ENCODE results near the gene HNRNPDL. TPM values are rescaled to one million over a fixed set of nuclear protein-coding genes. Genes with fewer than 3 reads are reported as not detected.
"Not testable (repeated sequence)": the region's sequence is repeated elsewhere in the genome, so short reads cannot be mapped to it uniquely, and the experiment has no call there.

Gene HNRNPDL
- total RNA-seq, 4 donors from 2014 or later: 135 to 227 (median 154) TPM

DNA sequence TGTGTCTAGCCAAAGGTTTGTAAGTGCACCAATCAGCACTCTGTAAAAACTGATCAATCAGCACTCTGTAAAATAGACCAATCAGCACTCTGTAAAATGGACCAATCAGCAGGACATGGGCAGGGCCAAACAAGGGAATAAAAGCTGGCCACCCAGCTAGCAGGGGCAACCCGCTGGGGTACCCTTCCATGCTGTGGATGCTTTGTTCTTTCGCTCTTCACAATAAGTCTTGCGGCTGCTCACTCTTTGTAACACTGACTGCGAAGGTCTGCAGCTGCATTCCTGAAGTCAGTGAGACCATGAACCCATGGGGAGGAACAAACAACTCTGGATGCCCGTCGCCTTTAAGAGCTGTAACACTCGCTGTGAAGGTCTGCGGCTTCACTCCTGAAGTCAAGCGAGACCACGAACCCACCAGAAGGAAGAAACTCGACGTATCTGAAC lies 14.3 kb downstream of the HNRNPDL start:
- Histone ChIP-seq H3K9me3 (no peaks in the 10 kb centered on the region), H3K4me1 (no peaks in the 10 kb centered on the region), H3K27ac (replicated peaks in 1 of 4) (no peak overlapping the region), H3K27me3 (no peaks in the 10 kb centered on the region), H3K36me3 (no peaks in the 10 kb centered on the region), H3K4me3 (no peak overlapping the region)
- TF ChIP-seq POLR2A (IDR thresholded peaks at IDR 0.05; ENCODE audit: low read depth) (no peak), POLR2AphosphoS5 (IDR thresholded peaks at IDR 0.05) (no peak), EP300 (IDR thresholded peaks at IDR 0.05) (no peak)
- TF ChIP-seq, protein P1, sequence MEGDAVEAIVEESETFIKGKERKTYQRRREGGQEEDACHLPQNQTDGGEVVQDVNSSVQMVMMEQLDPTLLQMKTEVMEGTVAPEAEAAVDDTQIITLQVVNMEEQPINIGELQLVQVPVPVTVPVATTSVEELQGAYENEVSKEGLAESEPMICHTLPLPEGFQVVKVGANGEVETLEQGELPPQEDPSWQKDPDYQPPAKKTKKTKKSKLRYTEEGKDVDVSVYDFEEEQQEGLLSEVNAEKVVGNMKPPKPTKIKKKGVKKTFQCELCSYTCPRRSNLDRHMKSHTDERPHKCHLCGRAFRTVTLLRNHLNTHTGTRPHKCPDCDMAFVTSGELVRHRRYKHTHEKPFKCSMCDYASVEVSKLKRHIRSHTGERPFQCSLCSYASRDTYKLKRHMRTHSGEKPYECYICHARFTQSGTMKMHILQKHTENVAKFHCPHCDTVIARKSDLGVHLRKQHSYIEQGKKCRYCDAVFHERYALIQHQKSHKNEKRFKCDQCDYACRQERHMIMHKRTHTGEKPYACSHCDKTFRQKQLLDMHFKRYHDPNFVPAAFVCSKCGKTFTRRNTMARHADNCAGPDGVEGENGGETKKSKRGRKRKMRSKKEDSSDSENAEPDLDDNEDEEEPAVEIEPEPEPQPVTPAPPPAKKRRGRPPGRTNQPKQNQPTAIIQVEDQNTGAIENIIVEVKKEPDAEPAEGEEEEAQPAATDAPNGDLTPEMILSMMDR (IDR thresholded peaks at IDR 0.05): no peak
- WGBS: 77% methylated on average over 12 of the region's 12 CpGs
- no peak for DNase-seq (ENCODE audit: extremely low spot score)
- intact Hi-C loops (cut with DNase I): no loop called here

DNA sequence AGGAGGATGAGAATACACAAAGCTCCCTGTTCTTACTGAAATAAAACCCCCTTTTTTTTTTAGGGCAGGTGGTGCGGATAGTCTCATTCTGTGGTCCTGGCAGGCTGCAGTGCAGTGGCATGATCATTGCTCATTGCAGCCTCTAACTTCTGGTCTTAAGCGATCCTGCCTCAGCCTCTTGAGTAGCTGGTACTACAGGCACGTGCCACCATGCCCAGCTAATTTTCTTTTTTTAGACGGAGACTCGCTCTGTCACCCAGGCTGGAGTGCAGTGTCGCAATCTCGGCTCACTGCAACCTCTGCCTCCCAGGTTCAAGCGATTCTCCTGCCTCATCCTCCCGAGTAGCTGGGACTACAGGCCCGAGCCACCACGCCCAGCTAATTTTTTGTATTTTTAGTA lies 15.2 kb downstream of the HNRNPDL start:
- intact Hi-C loops (cut with DNase I); H3K27me3 ChIP-seq; H3K9me3 ChIP-seq; H3K36me3 ChIP-seq; H3K4me1 ChIP-seq; H3K4me3 ChIP-seq; H3K27ac ChIP-seq (replicated peaks in 1 of 4); DNase-seq (ENCODE audit: extremely low spot score): not testable (repeated sequence)
- 89% methylated on average over 11 of the region's 11 CpGs for WGBS

DNA sequence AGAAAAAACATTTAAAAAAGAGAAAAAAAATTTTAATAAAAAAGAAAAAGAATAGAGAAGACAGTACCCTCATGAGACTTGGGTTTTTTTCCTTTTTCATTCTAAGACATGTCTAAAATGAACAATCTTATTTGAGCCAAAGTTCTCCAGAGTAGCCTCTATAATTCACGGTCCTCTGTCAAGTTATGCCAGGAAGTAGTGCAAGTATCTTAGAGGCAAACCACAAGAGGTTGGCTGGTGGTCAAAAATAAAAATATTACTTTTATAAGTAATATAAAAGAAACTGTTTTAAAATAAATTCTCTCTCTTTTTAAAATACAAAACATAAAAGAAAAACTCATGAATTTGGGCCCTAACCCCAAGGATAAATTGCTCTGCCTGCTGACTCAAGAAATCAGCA lies 26.5 kb downstream of the HNRNPDL start:
- DNase-seq (ENCODE audit: extremely low spot score): no peak
- H3K9me3 ChIP-seq: no peaks in the 10 kb centered on the region
- no peak overlapping the region for H3K4me3 ChIP-seq
- H3K4me1 ChIP-seq: peaks cover 0 to 3% (median 0%) of the 10 kb centered on the region in 4 donors
- no peaks in the 10 kb centered on the region for H3K36me3 ChIP-seq
- H3K27ac ChIP-seq (replicated peaks in 1 of 4): no peak overlapping the region
- intact Hi-C loops (cut with DNase I): no loop called here
- WGBS: 88% methylated on average over 1 of the region's 1 CpG
- TF ChIP-seq, protein P1 (IDR thresholded peaks at IDR 0.05): no peak
- TF ChIP-seq POLR2AphosphoS5 (IDR thresholded peaks at IDR 0.05): no peak
- TF ChIP-seq EP300 (IDR thresholded peaks at IDR 0.05): no peak
- no peak for TF ChIP-seq POLR2A (IDR thresholded peaks at IDR 0.05; ENCODE audit: low read depth)
- H3K27me3 ChIP-seq: no peaks in the 10 kb centered on the region

DNA sequence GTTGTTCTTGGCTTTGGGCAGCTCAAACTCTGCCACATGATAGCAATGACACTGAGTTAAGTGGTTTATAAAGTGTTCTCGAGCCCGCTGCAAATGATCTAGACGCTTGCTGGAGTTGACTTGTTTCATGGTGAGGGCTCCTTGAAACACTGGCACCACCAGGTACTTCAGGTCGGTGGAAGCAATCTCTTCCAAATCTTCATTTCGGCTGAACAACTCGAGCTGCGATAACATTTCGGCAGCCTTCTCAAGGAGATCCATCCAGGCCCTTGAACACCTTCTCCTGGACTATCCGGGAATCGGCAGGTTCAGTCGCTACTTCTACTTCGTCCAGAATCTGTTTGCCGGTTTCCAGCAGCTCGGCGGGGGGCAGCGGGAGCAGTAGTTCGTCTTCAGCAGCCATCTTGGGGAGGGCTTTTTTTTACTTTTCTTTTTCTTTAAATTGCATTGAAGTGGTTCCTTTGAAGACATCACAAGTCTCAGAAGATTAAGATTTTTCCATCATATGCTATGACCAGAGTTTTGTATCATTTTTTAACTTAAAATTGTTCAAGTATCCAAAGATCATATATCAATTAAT lies 28.0 kb downstream of the HNRNPDL start:
- Histone ChIP-seq H3K27ac (replicated peaks in 1 of 4) (no peak overlapping the region), H3K36me3 (no peaks in the 10 kb centered on the region), H3K27me3 (no peaks in the 10 kb centered on the region), H3K4me3 (no peak overlapping the region), H3K4me1 (no peaks in the 10 kb centered on the region), H3K9me3 (no peaks in the 10 kb centered on the region)
- 93% methylated on average over 17 of the region's 17 CpGs for WGBS
- peak; percentile 45 for DNase-seq (ENCODE audit: extremely low spot score)
- intact Hi-C loops (cut with DNase I): no loop called here
- TF ChIP-seq EP300 (IDR thresholded peaks at IDR 0.05) (no peak), POLR2AphosphoS5 (IDR thresholded peaks at IDR 0.05) (no peak), POLR2A (IDR thresholded peaks at IDR 0.05; ENCODE audit: low read depth) (no peak)
- TF ChIP-seq, protein P1 (IDR thresholded peaks at IDR 0.05): no peak

DNA sequence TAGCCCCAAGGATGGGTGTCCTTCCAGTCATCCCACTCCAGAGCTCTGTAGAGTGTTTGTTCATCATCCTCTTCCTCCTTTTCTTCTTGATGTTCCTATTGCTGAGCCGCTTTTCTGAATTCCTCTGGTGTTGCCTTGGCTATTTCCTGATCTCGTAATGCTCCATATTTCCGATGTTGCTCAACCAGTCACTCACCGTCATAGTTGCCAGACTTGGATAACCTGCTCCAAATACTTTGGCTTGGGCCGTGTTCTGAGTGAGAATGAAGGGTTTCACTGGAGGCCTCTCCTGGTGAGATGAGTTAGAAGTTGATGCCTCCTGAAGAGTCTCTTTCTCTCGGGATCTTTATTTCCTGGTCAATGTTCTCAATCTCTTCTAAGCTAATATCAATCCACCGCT lies 28.7 kb downstream of the HNRNPDL start:
- TF ChIP-seq POLR2AphosphoS5 (IDR thresholded peaks at IDR 0.05): no peak
- no peak for TF ChIP-seq EP300 (IDR thresholded peaks at IDR 0.05)
- no peak for TF ChIP-seq POLR2A (IDR thresholded peaks at IDR 0.05; ENCODE audit: low read depth)
- TF ChIP-seq, protein P1 (IDR thresholded peaks at IDR 0.05): no peak
- Histone ChIP-seq H3K27ac (replicated peaks in 1 of 4) (no peak overlapping the region), H3K27me3 (no peaks in the 10 kb centered on the region), H3K36me3 (no peaks in the 10 kb centered on the region), H3K4me3 (no peak overlapping the region), H3K9me3 (no peaks in the 10 kb centered on the region), H3K4me1 (no peaks in the 10 kb centered on the region)
- peak; percentile 57 for DNase-seq (ENCODE audit: extremely low spot score)
- WGBS: 91% methylated on average over 7 of the region's 7 CpGs
- intact Hi-C loops (cut with DNase I): no loop called here

Data from esophagus muscularis mucosa (tissue), 4 donors.